Activated naive CD8-positive, alpha-beta T cell treated with anti-CD3 and anti-CD28 coated beads for 36 hours (primary cell): ENCODE measurements around the gene POPDC2. TPM values are rescaled to one million over a fixed set of nuclear protein-coding genes. Genes with fewer than 3 reads are reported as not detected.

Source experiments
- DNase-seq: peaks from one replicate; pipeline ENCODE4 v3.0.0; 2021
- H3K27ac Mint-ChIP-seq: one replicate; pipeline ENCODE4 v1.8.0; 2022; ENCODE audit warnings: mild to moderate bottlenecking, moderate library complexity, mixed read lengths
- H3K27me3 Mint-ChIP-seq: one replicate; pipeline ENCODE4 v1.8.0; 2022; ENCODE audit warnings: mild to moderate bottlenecking, mixed read lengths
- H3K36me3 Mint-ChIP-seq: one replicate; pipeline ENCODE4 v1.8.0; 2021; ENCODE audit warnings: mild to moderate bottlenecking, mixed read lengths
- H3K4me1 Mint-ChIP-seq: one replicate; pipeline ENCODE4 v1.8.0; 2021; ENCODE audit warnings: mixed read lengths
- H3K4me3 Mint-ChIP-seq: one replicate; pipeline ENCODE4 v1.8.0; 2022; ENCODE audit warnings: mild to moderate bottlenecking, moderate library complexity, mixed read lengths
- H3K9me3 Mint-ChIP-seq: one replicate; pipeline ENCODE4 v1.8.0; 2022; ENCODE audit warnings: mixed read lengths
- total RNA-seq, 2 experiments: library from RNA; stranded (reverse); gene quantifications; one replicate each; pipeline ENCODE4 v1.2.3, GENCODE V29; 2021

The POPDC2 gene
- total RNA-seq, 2 experiments from 2014 or later = 1.6 to 2.0 TPM

DNA sequence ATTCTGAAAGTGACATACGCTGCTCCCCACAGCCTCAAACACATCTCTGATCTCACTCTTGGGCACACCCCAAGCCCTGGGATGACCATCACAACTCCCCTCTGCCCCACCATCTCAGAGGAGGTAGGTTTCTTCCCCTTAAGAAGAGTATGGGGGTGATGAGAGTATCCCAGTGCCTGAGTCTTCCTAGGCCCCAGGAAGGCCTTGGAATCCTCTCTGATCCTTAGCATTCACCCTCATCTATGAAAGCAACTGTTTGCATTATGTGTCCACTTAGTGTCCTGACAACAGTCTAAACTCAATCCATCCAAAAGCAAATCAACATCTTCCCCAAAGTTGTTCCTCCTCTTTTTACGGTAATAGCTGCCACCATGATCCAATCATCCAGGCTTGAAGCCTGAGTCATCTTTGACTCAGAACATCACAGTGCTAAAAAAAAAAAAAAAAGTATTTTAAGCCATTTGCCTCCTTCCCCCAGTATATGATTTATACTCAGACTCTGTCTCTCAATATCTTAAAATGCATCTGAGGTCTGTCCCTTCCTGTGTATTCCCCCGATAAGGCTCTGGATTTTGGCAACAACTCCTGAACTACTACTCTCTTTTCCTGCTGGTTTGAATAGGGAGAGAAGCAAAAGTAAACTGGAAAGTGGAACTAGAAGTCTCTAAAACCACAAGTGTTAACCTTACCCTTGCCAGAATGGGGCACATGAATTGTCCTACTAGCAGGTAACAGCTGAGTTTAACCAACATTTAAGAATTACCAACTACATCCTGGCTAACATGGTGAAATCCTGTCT is 22.5 kb downstream of the POPDC2 start:
- H3K4me3 Mint-ChIP-seq = peak overlapping the region; percentile 37
- DNase-seq = peak; percentile 6
- peaks cover 31% of the 10 kb centered on the region for H3K4me1 Mint-ChIP-seq
- H3K27me3 Mint-ChIP-seq = no peaks in the 10 kb centered on the region
- H3K9me3 Mint-ChIP-seq = peaks cover 8% of the 10 kb centered on the region
- H3K27ac Mint-ChIP-seq = peak overlapping the region; percentile 94
- peaks cover 38% of the 10 kb centered on the region for H3K36me3 Mint-ChIP-seq

DNA sequence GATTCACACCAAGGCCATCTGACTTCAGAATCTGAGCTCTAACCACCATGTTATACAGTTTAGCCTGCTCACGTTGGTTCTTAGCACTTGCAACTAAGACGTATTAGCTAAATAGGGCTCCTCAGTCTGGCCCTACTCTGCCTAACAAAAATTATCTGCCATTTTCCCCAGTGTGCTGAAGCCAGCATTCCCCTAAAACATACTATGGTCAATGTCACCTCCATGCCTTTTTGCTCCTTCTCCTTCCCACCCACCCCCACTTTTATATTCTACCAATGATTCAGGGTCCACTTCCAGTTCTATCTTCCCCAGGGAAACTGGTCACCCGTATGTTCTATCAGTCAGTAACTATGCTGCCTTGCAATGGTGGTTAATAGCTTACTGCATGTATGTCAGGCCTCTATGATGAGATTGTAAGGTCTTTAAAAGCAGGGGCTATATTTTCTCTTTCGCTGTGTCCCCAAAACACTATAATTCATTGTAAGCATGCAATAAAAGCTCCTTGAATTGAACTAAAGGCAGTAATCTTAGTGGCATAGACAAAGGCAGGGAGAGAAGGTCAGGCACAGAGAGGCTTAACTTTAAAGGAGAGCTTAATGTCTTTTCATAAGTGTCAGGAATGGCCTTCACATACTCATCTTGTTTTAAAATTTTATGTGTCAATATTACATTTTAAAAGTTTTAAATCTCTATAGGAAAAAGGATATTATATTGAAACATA is 23.3 kb downstream of the POPDC2 start:
- H3K9me3 Mint-ChIP-seq = peaks cover 8% of the 10 kb centered on the region
- no peaks in the 10 kb centered on the region for H3K27me3 Mint-ChIP-seq
- no peak overlapping the region for H3K27ac Mint-ChIP-seq
- DNase-seq = no peak
- no peak overlapping the region for H3K4me3 Mint-ChIP-seq
- peaks cover 23% of the 10 kb centered on the region for H3K4me1 Mint-ChIP-seq
- peaks cover 35% of the 10 kb centered on the region for H3K36me3 Mint-ChIP-seq

DNA sequence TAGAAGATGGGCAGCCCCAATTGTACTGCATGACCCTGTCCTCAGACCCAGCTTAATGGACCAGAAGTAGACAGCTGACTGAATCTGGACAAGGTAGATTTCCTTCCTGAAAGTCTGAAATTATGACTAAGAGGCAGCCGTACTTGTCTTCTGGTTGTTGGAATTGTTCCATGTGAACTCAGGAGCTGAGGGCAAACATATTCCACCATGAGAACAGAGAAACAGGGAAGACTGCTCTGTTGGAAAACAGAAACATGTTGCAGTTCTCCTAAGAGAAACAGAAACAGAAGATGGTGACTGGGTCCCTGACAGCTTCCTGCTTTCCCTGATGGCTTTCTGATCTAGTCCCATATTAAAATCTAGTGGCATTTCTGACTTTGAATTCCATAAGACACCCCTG is 24.1 kb downstream of the POPDC2 start:
- Mint-ChIP-seq H3K4me1 (peaks cover 23% of the 10 kb centered on the region), H3K4me3 (no peak overlapping the region), H3K27ac (no peak overlapping the region), H3K36me3 (peaks cover 29% of the 10 kb centered on the region), H3K9me3 (peaks cover 5% of the 10 kb centered on the region), H3K27me3 (no peaks in the 10 kb centered on the region)
- DNase-seq = no peak

DNA sequence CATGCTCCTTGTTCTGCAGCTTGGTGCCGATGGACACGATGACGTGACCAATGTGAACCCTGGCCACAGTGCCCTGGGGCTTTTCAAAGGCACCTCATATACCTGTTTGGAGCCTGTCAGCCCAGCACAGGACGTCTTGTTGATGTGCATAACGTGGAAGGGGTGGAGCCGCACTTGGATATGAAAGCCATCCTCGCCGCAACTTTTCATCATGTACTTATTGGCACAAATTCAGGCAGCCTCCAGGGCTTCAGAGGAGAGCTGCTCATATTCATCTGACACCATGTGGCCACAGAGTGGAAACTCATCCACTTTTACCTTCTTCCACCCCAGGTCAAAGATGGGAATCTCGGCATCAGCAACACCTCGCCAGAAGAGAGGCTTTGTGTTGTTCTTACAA is 24.7 kb downstream of the POPDC2 start:
- Mint-ChIP-seq H3K27me3 (no peaks in the 10 kb centered on the region), H3K9me3 (peaks cover 3% of the 10 kb centered on the region), H3K36me3 (peaks cover 25% of the 10 kb centered on the region), H3K4me3 (no peak overlapping the region), H3K27ac (no peak overlapping the region), H3K4me1 (peaks cover 23% of the 10 kb centered on the region)
- DNase-seq = no peak

DNA sequence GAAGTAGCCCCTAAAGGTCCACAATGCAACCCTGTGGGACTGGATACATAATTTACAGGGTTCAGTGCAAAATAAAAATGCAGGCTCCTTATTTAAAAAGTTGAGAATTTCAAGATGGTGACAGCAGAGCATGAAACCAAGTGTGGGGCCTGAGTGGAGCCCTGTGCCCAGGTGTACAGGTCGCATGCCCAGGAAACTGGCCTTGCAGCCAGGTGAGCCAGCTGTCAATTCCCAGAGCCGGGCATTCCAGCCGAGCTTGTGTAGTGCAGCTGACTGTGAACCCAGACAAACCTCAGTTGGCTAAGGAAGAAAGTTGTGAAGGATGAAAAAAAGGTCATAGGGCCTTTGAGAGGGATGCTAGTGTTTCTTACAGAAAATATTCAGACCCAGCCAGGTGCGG is 27.6 kb downstream of the POPDC2 start:
- Mint-ChIP-seq H3K36me3 (peaks cover 1% of the 10 kb centered on the region), H3K9me3 (no peaks in the 10 kb centered on the region), H3K27me3 (peaks cover 4% of the 10 kb centered on the region), H3K4me1 (peaks cover 13% of the 10 kb centered on the region), H3K4me3 (no peak overlapping the region), H3K27ac (no peak overlapping the region)
- DNase-seq = no peak

DNA sequence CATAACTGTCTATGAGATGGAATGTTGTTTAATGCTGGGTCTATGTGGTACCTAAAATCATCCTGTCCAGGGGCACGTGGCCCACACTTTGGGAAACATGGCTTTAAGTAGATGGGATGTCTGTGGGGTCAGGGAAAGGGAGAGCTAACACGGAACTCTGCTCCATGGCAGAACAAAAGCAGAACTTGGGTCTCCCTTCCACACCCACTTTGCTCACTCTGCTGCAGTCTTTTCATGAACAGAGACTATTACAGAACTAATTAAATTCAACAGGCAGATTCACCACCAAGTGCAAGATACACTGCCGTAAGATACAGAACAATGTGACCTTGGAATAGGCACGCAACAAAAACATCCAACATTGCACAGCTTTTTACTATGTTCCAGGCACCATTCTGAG is 28.2 kb downstream of the POPDC2 start:
- H3K27me3 Mint-ChIP-seq = peaks cover 4% of the 10 kb centered on the region
- H3K36me3 Mint-ChIP-seq = no peaks in the 10 kb centered on the region
- no peak for DNase-seq
- H3K9me3 Mint-ChIP-seq = no peaks in the 10 kb centered on the region
- H3K27ac Mint-ChIP-seq = no peak overlapping the region
- H3K4me3 Mint-ChIP-seq = no peak overlapping the region
- H3K4me1 Mint-ChIP-seq = peaks cover 15% of the 10 kb centered on the region

DNA sequence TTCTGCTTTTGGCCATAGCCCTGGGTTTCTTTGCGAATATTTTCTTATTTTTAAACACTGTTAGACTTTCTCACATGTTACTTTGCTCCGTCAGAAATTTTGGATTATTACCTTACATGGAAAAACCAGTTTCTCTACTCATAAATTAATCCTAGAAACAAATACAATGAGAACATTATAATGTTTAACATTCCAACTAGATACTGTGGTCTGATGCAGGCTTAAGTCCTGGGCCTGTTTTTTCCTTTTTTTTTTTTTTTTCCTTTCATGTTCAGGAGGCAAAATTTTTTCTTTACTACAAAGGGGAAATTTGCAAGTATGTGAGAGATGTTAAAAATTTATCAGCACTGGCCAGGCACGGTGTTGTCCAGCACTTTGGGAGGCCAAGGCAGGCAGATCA is 28.9 kb downstream of the POPDC2 start:
- H3K27me3 Mint-ChIP-seq = peaks cover 4% of the 10 kb centered on the region
- peaks cover 19% of the 10 kb centered on the region for H3K4me1 Mint-ChIP-seq
- no peak overlapping the region for H3K27ac Mint-ChIP-seq
- no peaks in the 10 kb centered on the region for H3K36me3 Mint-ChIP-seq
- no peak overlapping the region for H3K4me3 Mint-ChIP-seq
- no peaks in the 10 kb centered on the region for H3K9me3 Mint-ChIP-seq
- no peak for DNase-seq

DNA sequence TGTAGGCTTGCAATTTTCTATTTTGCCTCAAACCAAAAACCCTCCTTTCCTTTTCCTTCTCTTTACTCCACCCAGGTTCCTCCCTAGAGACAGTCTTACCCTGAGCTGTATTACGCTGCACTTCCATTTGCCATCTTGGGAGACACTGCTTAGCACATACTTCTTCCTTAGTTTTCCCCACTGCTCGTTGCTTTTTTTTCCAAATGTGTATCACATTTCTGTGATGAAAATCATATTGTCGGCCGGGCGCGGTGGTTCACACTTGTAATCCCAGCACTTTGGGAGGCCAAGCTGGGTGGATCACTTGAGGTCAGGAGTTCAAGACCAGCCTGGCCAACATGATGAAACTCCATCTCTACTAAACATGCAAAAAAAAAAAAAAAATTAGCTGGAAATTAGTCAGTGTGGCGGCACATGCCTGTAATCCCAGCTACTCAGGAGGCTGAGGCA is 29.5 kb downstream of the POPDC2 start:
- Mint-ChIP-seq H3K27ac (no peak overlapping the region), H3K27me3 (peaks cover 4% of the 10 kb centered on the region), H3K9me3 (no peaks in the 10 kb centered on the region), H3K4me1 (peaks cover 21% of the 10 kb centered on the region), H3K4me3 (no peak overlapping the region), H3K36me3 (no peaks in the 10 kb centered on the region)
- DNase-seq = no peak

DNA sequence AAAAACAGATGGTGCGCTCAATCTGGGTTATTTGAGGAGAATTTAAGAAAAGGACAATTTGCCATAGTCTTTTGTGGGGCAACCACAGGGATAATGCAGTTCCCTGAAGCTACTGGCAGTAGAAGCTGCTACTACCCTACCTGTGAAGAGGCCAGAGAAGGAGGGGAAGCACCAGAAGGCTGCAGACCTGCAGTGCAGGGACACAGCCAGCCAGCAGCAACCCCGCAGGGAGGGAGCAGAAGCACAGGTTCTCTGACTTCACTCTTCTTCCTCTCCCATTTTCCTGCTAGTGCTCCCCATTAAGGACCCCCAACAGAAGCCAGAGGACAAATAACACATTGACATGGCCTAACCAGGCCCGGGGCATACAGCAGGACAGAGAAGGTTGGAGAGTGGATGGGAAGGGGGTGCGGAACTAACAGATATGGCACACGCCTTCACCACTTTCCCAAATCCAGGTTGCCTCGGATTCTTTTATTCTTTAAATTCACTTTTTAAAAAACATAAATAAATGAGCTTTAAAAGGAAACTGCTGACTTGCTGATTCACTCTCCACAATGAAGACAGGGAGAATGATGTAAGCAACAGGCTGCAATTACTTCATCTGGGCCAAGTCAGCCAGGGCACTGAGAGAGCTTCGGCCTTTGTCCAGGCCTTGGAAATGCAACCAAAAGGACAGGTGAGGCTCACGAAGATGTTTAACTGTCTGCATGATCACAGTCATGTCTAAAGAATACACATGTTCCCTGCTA is 30.1 kb downstream of the POPDC2 start:
- Mint-ChIP-seq H3K9me3 (no peaks in the 10 kb centered on the region), H3K27ac (no peak overlapping the region), H3K27me3 (peaks cover 5% of the 10 kb centered on the region), H3K4me1 (peaks cover 21% of the 10 kb centered on the region), H3K4me3 (no peak overlapping the region), H3K36me3 (no peaks in the 10 kb centered on the region)
- DNase-seq = no peak

DNA sequence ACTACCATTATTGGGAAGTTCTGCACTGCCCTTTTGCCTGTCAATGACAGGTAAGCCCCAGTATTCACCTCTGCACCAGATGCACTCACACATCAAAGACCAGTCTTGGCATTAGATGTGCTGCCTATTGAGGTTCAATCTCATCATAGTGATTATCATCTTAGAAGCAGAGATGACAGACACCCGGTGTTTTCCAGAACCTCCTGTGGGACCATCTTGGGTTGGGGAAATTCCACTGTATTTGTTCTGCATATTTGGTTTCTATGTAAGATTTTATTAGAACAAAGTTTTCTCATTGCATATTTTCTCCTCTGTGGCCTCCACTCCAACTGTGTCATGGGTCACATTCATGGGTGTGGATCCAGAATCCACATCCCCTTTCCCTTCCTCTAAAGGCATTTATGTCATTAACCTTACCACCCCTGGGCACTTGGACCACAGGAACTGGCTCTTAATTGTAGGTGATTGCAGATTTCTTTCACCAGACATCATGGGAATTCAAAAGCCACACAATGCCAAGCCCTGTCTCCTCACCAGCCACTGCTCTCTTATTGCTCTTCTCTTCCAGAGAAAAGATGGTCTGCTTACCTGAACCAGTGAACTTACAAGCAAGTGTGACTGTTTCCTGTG is 31.5 kb downstream of the POPDC2 start:
- peaks cover 12% of the 10 kb centered on the region for H3K27me3 Mint-ChIP-seq
- no peak overlapping the region for H3K4me3 Mint-ChIP-seq
- H3K4me1 Mint-ChIP-seq = peaks cover 21% of the 10 kb centered on the region
- DNase-seq = no peak
- no peak overlapping the region for H3K27ac Mint-ChIP-seq
- H3K9me3 Mint-ChIP-seq = no peaks in the 10 kb centered on the region
- H3K36me3 Mint-ChIP-seq = no peaks in the 10 kb centered on the region

DNA sequence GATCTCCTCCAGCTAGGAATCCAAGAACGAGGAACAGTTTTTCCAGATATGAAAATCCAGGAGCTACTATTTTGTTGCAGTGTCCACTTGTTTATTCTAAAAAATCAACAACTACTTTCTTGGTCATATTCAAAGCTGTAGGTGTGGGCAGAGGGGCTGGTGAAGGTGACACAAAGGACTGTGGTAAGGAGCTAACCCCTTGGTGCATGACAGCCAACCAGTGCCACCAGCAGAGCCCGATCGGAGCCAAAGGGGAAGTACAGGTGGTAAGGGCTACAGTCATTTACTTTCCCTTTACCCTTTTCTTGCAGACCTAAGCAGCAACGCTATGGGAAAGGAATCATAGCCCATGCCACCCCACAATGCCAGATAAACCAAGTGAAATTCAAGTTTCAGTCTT is 32.0 kb downstream of the POPDC2 start:
- DNase-seq = peak; percentile 24
- Mint-ChIP-seq H3K4me3 (no peak overlapping the region), H3K27me3 (peaks cover 12% of the 10 kb centered on the region), H3K4me1 (peaks cover 21% of the 10 kb centered on the region), H3K27ac (no peak overlapping the region), H3K9me3 (no peaks in the 10 kb centered on the region), H3K36me3 (no peaks in the 10 kb centered on the region)

DNA sequence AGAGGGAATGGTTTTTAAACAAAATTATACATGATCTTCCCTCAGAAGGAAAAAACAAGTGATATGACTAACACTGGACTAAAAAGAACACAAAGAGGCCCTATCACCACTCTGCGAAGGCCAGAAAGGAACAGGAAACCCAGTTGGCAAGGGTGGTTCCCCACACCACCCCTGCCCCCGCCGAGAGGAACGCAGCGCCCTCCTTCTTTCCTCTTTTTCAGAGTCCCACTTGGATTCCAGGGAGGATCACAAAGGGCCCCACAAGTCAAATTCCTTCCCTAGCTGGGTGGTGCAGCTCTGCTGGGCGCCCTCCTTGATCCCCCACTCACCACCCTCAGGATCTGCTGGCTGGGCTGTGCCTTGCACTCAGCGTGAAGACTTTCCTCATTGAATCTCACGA is 32.9 kb downstream of the POPDC2 start:
- no peak overlapping the region for H3K4me3 Mint-ChIP-seq
- H3K9me3 Mint-ChIP-seq = no peaks in the 10 kb centered on the region
- peaks cover 12% of the 10 kb centered on the region for H3K27me3 Mint-ChIP-seq
- no peaks in the 10 kb centered on the region for H3K36me3 Mint-ChIP-seq
- H3K4me1 Mint-ChIP-seq = peaks cover 21% of the 10 kb centered on the region
- H3K27ac Mint-ChIP-seq = no peak overlapping the region
- peak; percentile 10 for DNase-seq

DNA sequence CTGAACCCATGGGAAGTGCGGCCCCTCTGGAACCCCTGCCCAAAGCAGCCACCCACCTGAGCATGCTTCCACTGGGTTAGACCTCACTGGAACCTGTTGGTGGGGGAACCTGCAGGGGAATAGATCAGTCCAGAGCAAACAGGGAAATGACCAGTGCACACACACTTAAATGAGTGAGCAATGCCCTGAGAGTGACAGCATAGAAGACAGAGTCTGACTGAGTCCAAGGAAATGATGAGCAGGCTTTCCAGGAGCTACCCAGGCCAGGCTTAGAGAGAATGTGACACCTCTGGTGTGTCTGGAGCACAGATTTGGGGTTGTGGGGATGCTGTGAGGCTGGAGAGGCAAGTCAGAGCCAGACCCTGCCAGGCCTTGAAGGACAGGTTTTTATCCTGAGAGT is 34.2 kb downstream of the POPDC2 start:
- Mint-ChIP-seq H3K4me3 (no peak overlapping the region), H3K27ac (no peak overlapping the region), H3K36me3 (no peaks in the 10 kb centered on the region), H3K27me3 (peaks cover 12% of the 10 kb centered on the region), H3K9me3 (no peaks in the 10 kb centered on the region), H3K4me1 (peaks cover 21% of the 10 kb centered on the region)
- no peak for DNase-seq

DNA sequence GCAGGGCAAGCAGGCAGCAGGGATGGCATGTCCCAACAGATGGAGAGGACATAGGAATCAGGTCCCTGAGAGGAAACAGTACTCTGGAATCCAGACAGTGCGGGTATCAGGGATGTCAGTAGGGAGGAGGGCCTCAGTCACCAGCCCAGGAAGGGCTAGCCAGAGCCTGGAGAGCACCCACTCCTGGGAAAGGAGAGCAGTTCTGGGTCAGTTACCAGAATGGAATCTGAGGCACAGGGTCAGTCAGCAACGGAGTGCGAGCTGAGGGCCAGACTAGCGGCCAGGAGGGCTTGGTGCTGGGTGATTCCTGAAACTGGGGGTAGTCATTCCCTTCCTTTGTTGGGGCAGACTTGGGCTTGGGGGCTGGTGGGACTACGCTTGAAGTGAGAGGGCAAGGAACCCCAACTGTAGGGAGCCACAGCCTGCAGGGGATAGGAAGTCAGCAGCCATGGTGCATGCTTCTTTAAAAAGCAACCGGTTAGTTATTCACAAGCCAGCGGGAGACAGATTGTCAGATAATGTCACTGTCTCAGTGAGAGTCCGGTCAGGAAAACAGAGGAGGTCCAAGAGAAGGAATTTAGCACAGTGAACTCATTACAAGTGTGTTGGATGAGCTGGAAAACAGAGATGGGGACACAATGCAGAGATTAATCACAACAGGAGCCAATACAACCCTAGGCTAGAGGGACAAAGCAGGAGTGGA is 34.8 kb downstream of the POPDC2 start:
- no peak for DNase-seq
- Mint-ChIP-seq H3K4me1 (peaks cover 21% of the 10 kb centered on the region), H3K27ac (no peak overlapping the region), H3K27me3 (peaks cover 12% of the 10 kb centered on the region), H3K4me3 (no peak overlapping the region), H3K36me3 (no peaks in the 10 kb centered on the region), H3K9me3 (no peaks in the 10 kb centered on the region)
